OCI-LY7 (cell line): ENCODE data around the gene PAPSS1. TPM values are rescaled to one million over a fixed set of nuclear protein-coding genes. Genes with fewer than 3 reads are reported as not detected.
A peak's percentile ranks its signal among the peaks of the same experiment; 100 is the strongest.
"Not testable (repeated sequence)": the region's sequence is repeated elsewhere in the genome, so short reads cannot be mapped to it uniquely, and the experiment has no call there.

ENCODE experiments used
- BruUV-seq: library from RNA; stranded (reverse); fragments of 400-500 nt; replicated peaks from 2 replicates; lab custom pipeline; 2021; lab: Mats Ljungman, UMichigan
- CTCF ChIA-PET: fragments of 300-600 bp; sonication (Branson Sonifier 250); formaldehyde crosslinking; loops from one replicate; lab custom pipeline; 2022; ENCODE audit warnings: antibody characterized with exemption; ENCODE audit not compliant: unreplicated experiment; lab: Charles Lee
- POLR2A ChIA-PET: fragments of 300-600 bp; sonication (Branson Sonifier 250); formaldehyde crosslinking; loops from one replicate; lab custom pipeline; 2022; ENCODE audit warnings: antibody characterized with exemption; lab: Charles Lee
- DNase-seq: peaks from one replicate; pipeline ENCODE4 v3.0.0-alpha.2; 2015; ENCODE audit warnings: low spot score
- H2AFZ ChIP-seq: fragments of 200-600 bp; sonication (generic), shearing (Covaris generic); 2 replicates; pipeline ENCODE4 v1.6.1; 2014; ENCODE audit warnings: mild to moderate bottlenecking, antibody characterized with exemption, low read length, moderate library complexity
- H3K27ac ChIP-seq: fragments of 200-600 bp; sonication (generic); 2 replicates; pipeline ENCODE4 v1.5.1; 2014; ENCODE audit warnings: mixed run types, low read depth, mild to moderate bottlenecking, moderate library complexity, low read length, inconsistent platforms; ENCODE audit not compliant: poor library complexity, severe bottlenecking
- H3K36me3 ChIP-seq: fragments of 200-600 bp; sonication (generic); 2 replicates; pipeline ENCODE4 v1.6.1; 2014; ENCODE audit warnings: mild to moderate bottlenecking, antibody characterized with exemption, low read length, moderate library complexity, mixed read lengths; ENCODE audit not compliant: insufficient read depth
- H3K4me1 ChIP-seq: fragments of 200-600 bp; sonication (generic); 2 replicates; pipeline ENCODE4 v1.5.1; 2014; ENCODE audit warnings: mild to moderate bottlenecking, low read length; ENCODE audit not compliant: insufficient read depth, poor library complexity, severe bottlenecking
- H3K4me2 ChIP-seq: fragments of 200-600 bp; sonication (generic); 2 replicates; pipeline ENCODE4 v1.6.1; 2014; ENCODE audit warnings: mild to moderate bottlenecking, low read length
- H3K4me3 ChIP-seq: fragments of 200-600 bp; sonication (generic); 2 replicates; pipeline ENCODE4 v1.5.1; 2014; ENCODE audit warnings: mild to moderate bottlenecking, low read depth, low read length; ENCODE audit not compliant: poor library complexity, severe bottlenecking
- H3K79me2 ChIP-seq: fragments of 200-600 bp; sonication (generic); 2 replicates; pipeline ENCODE4 v1.6.1; 2016; ENCODE audit warnings: low read depth, mild to moderate bottlenecking, low read length, moderate library complexity, mixed read lengths; ENCODE audit not compliant: insufficient read depth
- H3K9me2 ChIP-seq: fragments of 200-600 bp; sonication (generic); 2 replicates; pipeline ENCODE4 v1.6.1; 2016; ENCODE audit warnings: mild to moderate bottlenecking, low read length, mixed read lengths; ENCODE audit not compliant: insufficient read depth
- H3K9me3 ChIP-seq: fragments of 200-600 bp; sonication (generic); 2 replicates; pipeline ENCODE4 v1.6.1; 2014; ENCODE audit warnings: mild to moderate bottlenecking, mixed run types, low read length, mixed read lengths
- H4K20me1 ChIP-seq: fragments of 200-600 bp; sonication (generic); 2 replicates; pipeline ENCODE4 v1.6.1; 2014; ENCODE audit warnings: mild to moderate bottlenecking, antibody characterized with exemption, low read length, moderate library complexity, mixed read lengths; ENCODE audit not compliant: insufficient read depth
- EZH2phosphoT487 ChIP-seq: fragments of 200-600 bp; sonication (generic); IDR thresholded peaks from 2 replicates; pipeline ENCODE4 v1.6.1; 2018; ENCODE audit warnings: low read depth, borderline replicate concordance, mild to moderate bottlenecking, mixed run types, antibody characterized with exemption, low read length, moderate library complexity, mixed read lengths
- intact Hi-C: fragments of 100-400 bp; cut with micrococcal nuclease; formaldehyde crosslinking; loops from one replicate; pipeline ENCODE4 v1.10.0; 2022; ENCODE audit not compliant: unreplicated experiment
- total RNA-seq, 2 experiments: library from RNA; depleted of rRNA in 1 of 2; stranded (reverse); fragments of >200 nt in 1 of 2; shearing (Covaris generic) in 1 of 2; gene quantifications; 2 replicates each; pipeline ENCODE4 v1.2.3, GENCODE V29; 2014 to 2022
- TF ChIP-seq, protein P1 (sequence below): fragments of 200-600 bp; sonication (generic); conservative IDR thresholded peaks from 2 replicates; pipeline ENCODE4 v1.5.1; 2014; ENCODE audit warnings: mild to moderate bottlenecking, antibody characterized with exemption, low read length, moderate library complexity, mixed read lengths

PAPSS1 gene
- total RNA-seq, 2 experiments from 2014 or later = 62.0 to 118 TPM

DNA sequence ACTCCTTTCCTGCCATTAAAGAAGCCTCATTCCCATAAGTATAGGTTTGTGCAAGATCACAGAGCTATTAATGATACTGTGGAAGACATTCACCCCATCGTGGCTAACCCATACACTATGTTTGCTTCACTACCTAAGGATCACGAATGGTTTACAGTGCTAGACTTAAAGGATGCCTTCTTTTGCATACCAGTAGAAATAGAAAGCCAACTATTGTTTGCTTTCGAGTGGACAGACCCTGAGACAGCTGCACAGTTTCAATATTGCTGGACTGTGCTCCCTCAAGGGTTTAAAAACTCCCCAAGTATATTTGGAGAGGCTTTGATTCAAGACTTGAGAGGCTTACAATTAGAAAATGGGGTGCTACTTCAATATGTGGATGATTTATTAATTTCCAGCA is 16.0 kb upstream of the PAPSS1 start:
- H3K79me2 ChIP-seq = no peaks in the 10 kb centered on the region
- H4K20me1 ChIP-seq = no peaks in the 10 kb centered on the region
- H3K27ac ChIP-seq = no peak overlapping the region
- BruUV-seq = no TSS peak
- no peak overlapping the region for H3K4me2 ChIP-seq
- H3K9me2 ChIP-seq = no peaks in the 10 kb centered on the region
- intact Hi-C loops = loop anchor here (5.0 to 10.0 kb wide), 3 partner anchors 131 to 694 kb away; no protein-coding TSS in a partner anchor
- H3K4me1 ChIP-seq = no peaks in the 10 kb centered on the region
- CTCF ChIA-PET = interaction anchor here (0.6 kb wide), 1 partner anchor 198 kb away, joined by 3 read pairs; no protein-coding TSS in a partner anchor
- no peaks in the 10 kb centered on the region for H3K9me3 ChIP-seq
- H3K4me3 ChIP-seq = no peak overlapping the region
- TF ChIP-seq EZH2phosphoT487 = no peak
- TF ChIP-seq, protein P1, sequence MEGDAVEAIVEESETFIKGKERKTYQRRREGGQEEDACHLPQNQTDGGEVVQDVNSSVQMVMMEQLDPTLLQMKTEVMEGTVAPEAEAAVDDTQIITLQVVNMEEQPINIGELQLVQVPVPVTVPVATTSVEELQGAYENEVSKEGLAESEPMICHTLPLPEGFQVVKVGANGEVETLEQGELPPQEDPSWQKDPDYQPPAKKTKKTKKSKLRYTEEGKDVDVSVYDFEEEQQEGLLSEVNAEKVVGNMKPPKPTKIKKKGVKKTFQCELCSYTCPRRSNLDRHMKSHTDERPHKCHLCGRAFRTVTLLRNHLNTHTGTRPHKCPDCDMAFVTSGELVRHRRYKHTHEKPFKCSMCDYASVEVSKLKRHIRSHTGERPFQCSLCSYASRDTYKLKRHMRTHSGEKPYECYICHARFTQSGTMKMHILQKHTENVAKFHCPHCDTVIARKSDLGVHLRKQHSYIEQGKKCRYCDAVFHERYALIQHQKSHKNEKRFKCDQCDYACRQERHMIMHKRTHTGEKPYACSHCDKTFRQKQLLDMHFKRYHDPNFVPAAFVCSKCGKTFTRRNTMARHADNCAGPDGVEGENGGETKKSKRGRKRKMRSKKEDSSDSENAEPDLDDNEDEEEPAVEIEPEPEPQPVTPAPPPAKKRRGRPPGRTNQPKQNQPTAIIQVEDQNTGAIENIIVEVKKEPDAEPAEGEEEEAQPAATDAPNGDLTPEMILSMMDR = no peak
- no peak overlapping the region for H2AFZ ChIP-seq
- DNase-seq = no peak
- H3K36me3 ChIP-seq = no peaks in the 10 kb centered on the region
- POLR2A ChIA-PET = interaction anchor here (1.2 kb wide), 1 partner anchor 11 kb away, joined by 3 read pairs; no protein-coding TSS in a partner anchor

DNA sequence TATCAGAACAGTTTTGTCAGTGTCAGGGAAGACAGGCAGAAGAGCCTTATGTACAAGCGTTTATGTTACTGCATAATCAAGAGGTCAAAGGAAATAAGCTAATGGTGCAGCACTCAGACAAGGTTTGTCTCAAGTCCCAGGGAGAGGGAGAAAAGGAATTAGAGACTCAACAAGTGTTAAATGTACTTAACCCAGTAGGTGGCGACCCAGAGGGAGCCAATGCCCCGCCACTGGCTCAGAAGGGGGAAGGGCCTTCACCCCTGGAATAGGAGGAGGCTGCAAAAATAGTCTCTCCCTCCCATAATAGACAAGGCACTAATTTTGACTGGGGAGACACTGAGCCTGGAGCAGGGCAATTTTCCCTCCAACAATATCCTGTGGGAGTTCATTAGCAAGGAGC is 14.1 kb upstream of the PAPSS1 start:
- BruUV-seq = no TSS peak
- Histone ChIP-seq H3K4me2 (no peak overlapping the region), H2AFZ (no peak overlapping the region), H3K36me3 (no peaks in the 10 kb centered on the region), H3K4me3 (no peak overlapping the region), H4K20me1 (no peaks in the 10 kb centered on the region), H3K27ac (no peak overlapping the region), H3K79me2 (no peaks in the 10 kb centered on the region), H3K4me1 (no peaks in the 10 kb centered on the region), H3K9me2 (no peaks in the 10 kb centered on the region), H3K9me3 (no peaks in the 10 kb centered on the region)
- peak; percentile 31 for DNase-seq
- ChIA-PET CTCF (no interaction called here), POLR2A (interaction anchor here (2.3 kb wide), 1 partner anchor 13 kb away, joined by 13 read pairs; the partner anchor contains the start of gene PAPSS1)
- intact Hi-C loops = loop anchor here (10.0 kb wide), 2 partner anchors 129 to 159 kb away; no protein-coding TSS in a partner anchor
- no peak for TF ChIP-seq EZH2phosphoT487
- TF ChIP-seq, protein P1 = peak; percentile 66

DNA sequence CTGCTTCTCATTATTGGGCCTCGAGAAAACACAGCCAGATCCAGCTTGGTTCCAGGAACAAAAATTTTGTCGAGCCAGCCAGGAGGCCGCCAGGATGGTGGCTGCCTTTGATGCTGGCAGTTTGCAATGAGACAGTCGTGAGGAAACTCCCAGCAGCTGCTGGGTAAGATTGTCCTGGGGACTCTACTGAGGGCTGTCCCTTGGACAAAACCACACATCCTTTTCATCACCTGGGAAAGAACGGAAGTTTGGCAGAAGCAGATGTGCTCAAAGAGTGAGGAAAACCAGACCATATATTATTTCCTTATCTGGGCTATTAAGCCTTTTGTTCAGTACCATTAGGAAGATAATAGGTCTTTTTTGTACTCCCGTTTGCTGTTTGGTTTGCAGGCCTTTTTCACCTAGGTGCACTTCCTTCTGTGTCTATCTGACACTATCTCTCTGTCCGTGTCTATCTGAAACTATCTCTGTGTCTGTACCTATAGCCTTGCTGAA is 13.4 kb upstream of the PAPSS1 start:
- POLR2A ChIA-PET = interaction anchor here (2.3 kb wide), 1 partner anchor 13 kb away, joined by 13 read pairs; the partner anchor contains the start of gene PAPSS1

DNA sequence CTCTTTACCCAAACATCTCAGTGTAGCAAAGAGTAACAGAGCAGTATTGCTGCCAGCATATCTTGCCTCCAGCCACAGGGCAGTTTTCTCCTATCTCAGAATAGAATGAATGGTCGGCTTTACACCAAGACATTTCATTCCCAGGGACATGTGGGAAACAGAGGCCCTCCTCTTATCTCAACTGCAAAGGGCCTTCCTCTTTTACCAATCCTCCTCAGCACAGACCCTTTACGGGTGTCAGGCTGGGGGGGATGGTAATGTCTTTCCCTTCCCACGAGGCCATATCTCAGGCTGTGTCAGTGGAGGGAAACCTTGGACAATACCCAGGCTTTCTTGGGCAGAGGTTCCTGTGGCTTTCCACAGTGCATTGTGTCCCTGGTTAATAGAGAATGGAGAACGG is 9.0 kb upstream of the PAPSS1 start:
- H3K4me3 ChIP-seq, H3K36me3 ChIP-seq, H3K4me2 ChIP-seq, H3K27ac ChIP-seq, H3K4me1 ChIP-seq, BruUV-seq, H2AFZ ChIP-seq, H3K9me2 ChIP-seq, H4K20me1 ChIP-seq, H3K79me2 ChIP-seq, H3K9me3 ChIP-seq, intact Hi-C loops, CTCF ChIA-PET, DNase-seq, POLR2A ChIA-PET: not testable (repeated sequence)

More for the DNA sequence above, 13.4 kb upstream of the PAPSS1 start:
- BruUV-seq = no TSS peak
- no peak for TF ChIP-seq EZH2phosphoT487
- TF ChIP-seq, protein P1 = no peak
- Histone ChIP-seq H3K4me3 (no peak overlapping the region), H3K27ac (no peak overlapping the region), H2AFZ (no peak overlapping the region), H4K20me1 (no peaks in the 10 kb centered on the region), H3K9me3 (no peaks in the 10 kb centered on the region), H3K9me2 (no peaks in the 10 kb centered on the region), H3K4me2 (no peak overlapping the region), H3K36me3 (no peaks in the 10 kb centered on the region), H3K4me1 (no peaks in the 10 kb centered on the region), H3K79me2 (no peaks in the 10 kb centered on the region)
- no peak for DNase-seq
- intact Hi-C loops = loop anchor here (10.0 kb wide), 2 partner anchors 129 to 159 kb away; no protein-coding TSS in a partner anchor
- CTCF ChIA-PET = no interaction called here
